GM21717 (cell line): ENCODE results near the gene MRPL14.

Experiments
- ATAC-seq: cut with Tn5 transposase; IDR thresholded peaks from one replicate; pipeline ENCODE4 v1.9.1; 2021; ENCODE audit warnings: mild to moderate bottlenecking, moderate library complexity; ENCODE audit not compliant: unreplicated experiment

MRPL14 gene

DNA sequence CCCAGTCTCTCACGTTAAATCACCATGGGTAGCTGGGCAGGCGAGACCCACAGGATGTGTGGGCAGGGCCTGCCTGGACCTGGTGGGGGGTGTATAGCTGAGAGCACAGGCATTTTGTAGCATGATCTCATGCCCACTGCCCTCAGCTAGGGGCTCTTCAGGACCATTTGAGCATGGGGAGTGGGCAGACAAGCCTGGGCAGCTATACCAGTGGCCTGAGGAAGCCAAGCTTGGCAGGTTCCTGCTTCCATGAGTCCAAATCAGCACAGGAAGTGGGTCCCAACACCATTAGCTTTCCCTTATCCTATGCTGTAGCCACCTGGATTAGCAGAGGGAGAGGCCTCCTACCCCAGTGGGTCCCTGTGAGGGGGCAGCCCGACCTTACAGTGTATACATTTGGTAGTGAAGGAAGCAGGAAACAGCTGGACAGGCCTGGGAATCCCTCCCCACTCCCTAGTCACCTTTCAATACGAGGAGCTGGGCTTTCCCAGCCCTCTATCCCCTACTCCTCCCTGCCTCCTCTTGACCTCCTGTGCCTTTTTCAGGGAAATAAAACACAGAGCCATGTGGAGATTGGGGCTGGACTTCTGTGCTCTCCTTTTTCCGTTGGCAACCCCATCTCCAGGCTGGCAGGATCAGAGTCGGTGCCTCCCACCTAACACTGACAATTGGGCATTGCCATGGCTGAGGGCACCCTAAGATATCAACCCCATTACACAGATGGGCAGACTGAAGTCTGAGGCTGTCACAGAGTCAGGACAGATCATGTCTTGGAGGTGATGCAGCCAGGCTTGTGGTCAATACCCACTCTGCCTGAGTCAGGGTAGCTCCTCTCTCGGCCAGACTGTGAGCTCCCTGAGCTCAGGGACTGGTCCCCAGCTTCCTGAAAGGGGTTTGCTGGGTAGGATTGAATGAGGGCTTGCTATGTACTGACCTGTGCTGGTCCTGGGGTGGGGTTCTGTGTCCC is 59.8 kb downstream of the MRPL14 start:
- no peak for ATAC-seq

DNA sequence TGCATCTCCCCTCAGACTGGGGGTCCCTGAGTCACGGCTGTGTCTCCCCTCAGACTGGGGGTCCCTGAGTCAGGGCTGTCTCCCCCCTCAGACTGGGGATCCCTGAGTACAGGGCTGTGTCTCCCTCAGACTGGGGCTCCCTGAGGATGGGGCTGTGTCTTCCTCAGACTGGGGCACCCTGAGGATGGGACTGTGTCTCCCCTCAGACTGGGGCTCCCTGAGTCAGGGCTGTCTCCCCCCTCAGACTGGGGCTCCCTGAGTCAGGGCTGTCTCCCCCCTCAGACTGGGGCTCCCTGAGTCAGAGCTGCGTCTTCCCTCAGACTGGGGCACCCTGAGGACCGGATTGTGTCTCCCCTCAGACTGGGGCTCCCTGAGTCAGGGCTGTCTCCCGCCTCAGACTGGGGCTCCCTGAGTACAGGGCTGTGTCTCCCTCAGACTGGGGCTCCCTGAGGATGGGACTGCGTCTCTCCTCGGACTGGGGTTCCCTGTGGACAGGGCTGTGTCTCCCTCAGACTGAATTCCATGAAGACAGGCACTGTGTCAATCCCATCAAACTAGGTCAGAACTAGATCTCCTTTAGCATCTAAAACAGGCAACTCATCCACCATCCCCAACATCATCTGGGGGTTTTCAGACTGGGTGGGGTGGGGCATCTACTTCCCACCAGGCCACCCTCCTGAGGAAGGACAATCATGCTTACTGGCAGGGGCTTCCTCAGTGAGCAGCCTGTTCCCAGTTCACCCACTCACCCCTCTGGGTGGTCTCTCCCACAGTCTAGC is 60.7 kb downstream of the MRPL14 start:
- no peak for ATAC-seq

- ATAC-seq: no peak
Measured at GRCh38 chr6:44065443-44066140, 61.7 kb downstream of the MRPL14 start.

- no peak for ATAC-seq
Measured at GRCh38 chr6:44064948-44065272, 62.3 kb downstream of the MRPL14 start.

DNA sequence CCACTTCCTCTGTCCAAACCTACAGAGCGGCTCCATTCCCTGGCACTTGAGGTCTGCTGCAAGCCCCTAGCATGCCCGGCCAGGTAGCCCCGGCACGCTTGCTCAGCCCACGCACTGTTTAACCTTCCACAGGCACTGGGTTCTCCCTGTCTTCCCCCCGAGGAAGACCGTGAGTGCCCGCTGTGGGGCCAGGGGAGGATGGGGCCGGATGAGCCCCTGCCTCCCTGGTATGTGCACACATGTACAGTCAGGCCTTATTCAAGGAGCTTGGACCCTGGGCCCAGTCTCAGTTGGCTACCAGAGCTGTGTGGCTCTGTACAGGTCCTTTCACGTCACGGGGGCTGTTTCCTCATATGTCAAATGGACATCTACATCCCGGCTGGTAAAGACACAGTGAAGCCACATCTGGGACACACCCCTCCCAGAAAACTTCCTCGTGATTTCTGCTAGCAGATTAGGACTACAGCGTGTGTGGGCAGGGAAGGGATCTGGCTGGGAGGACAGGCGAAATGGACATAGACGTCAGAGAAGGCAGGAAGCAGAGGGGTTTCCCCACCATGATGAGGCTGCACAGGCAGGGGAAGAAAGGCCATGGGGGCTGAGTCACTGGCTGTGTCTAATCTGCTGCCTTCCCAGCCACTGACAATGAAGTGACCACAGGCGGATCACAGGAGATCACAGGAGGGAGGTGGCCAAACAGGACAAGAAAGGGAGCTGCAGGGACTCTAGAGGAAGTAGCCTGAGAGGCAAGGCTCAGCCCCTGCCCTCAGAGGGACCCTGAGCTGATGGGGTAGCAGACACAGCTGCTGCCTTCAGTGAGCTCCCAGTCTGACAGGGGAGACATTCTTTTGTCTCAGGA is 62.9 kb downstream of the MRPL14 start:
- ATAC-seq: no peak

- ATAC-seq: no peak
Measured at GRCh38 chr6:44063561-44064059, 63.6 kb downstream of the MRPL14 start.
